Astrocyte (in vitro differentiated cells and primary cell): ENCODE data around the gene PDSS2. TPM values are rescaled to one million over a fixed set of nuclear protein-coding genes. Genes with fewer than 3 reads are reported as not detected.

Experiments used
- total RNA-seq: library from RNA; stranded (reverse); gene quantifications from 2 replicates; pipeline ENCODE4 v1.2.1, GENCODE V29; 2021

PDSS2 gene
- total RNA-seq, 1 donor from 2014 or later, result 7.7 TPM

Other genes starting within 250 kb of the PDSS2 start
- gene SOBP, start 30.6 kb upstream of the PDSS2 start, total RNA-seq, result 4.7 and 7.6 TPM in 2 replicates